Endothelial cell of hepatic sinusoid (primary cell): ENCODE measurements around the gene TMEM51.

ENCODE experiments used
- in situ Hi-C: cut with HindIII; loops from 2 replicates; pipeline ENCODE4 v1.10.0; 2017; ENCODE audit warnings: low sequenced_read_pairs

The TMEM51 gene

GRCh38 chr1:15191770-15192169 is 38.2 kb downstream of the TMEM51 start:
- in situ Hi-C loops, result no loop called here

- in situ Hi-C loops, result no loop called here
These were observed 39.5 kb downstream of the TMEM51 start for GRCh38 chr1:15192916-15193550.

- in situ Hi-C loops, result no loop called here
These were observed 42.0 kb downstream of the TMEM51 start for GRCh38 chr1:15195420-15196052.

GRCh38 chr1:15196069-15196468 is 42.5 kb downstream of the TMEM51 start:
- in situ Hi-C loops, result no loop called here

- in situ Hi-C loops, result no loop called here
These were observed 43.4 kb downstream of the TMEM51 start for GRCh38 chr1:15196807-15197530.

GRCh38 chr1:15197591-15198447 is 44.3 kb downstream of the TMEM51 start:
- in situ Hi-C loops, result no loop called here

- in situ Hi-C loops, result no loop called here
These were observed 45.1 kb downstream of the TMEM51 start for GRCh38 chr1:15198684-15199083.

GRCh38 chr1:15201221-15201620 is 47.7 kb downstream of the TMEM51 start:
- in situ Hi-C loops, result no loop called here

GRCh38 chr1:15201849-15202551 is 48.5 kb downstream of the TMEM51 start:
- in situ Hi-C loops, result no loop called here

- in situ Hi-C loops, result no loop called here
These were observed 51.4 kb downstream of the TMEM51 start for GRCh38 chr1:15204931-15205330.

GRCh38 chr1:15205586-15206346 is 52.2 kb downstream of the TMEM51 start:
- in situ Hi-C loops, result no loop called here

GRCh38 chr1:15206418-15207030 is 53.0 kb downstream of the TMEM51 start:
- in situ Hi-C loops, result no loop called here

- in situ Hi-C loops, result no loop called here
These were observed 53.7 kb downstream of the TMEM51 start for GRCh38 chr1:15207031-15207828.

- in situ Hi-C loops, result no loop called here
These were observed 54.4 kb downstream of the TMEM51 start for GRCh38 chr1:15207829-15208429.

GRCh38 chr1:15210651-15211375 is 57.3 kb downstream of the TMEM51 start:
- in situ Hi-C loops, result no loop called here

GRCh38 chr1:15211424-15211823 is 57.9 kb downstream of the TMEM51 start:
- in situ Hi-C loops, result no loop called here

GRCh38 chr1:15212216-15212953 is 58.8 kb downstream of the TMEM51 start:
- in situ Hi-C loops, result no loop called here
